NCI-H460 (cell line): ENCODE data around the gene TFAM. TPM values are rescaled to one million over a fixed set of nuclear protein-coding genes. Genes with fewer than 3 reads are reported as not detected.

Source experiments
- DNase-seq: peaks from one replicate; pipeline ENCODE4 v3.0.0-alpha.2; 2016; ENCODE audit warnings: low read depth; ENCODE audit errors: extremely low read depth
- polyA plus RNA-seq: library from polyadenylated mRNA; depleted of rRNA; stranded (reverse); fragments of >200 nt; gene quantifications from 2 replicates; pipeline ENCODE4 v1.2.3, GENCODE V29; 2014; cell fraction: nucleus; rRNA removed
- total RNA-seq: library from RNA; depleted of rRNA; stranded (reverse); fragments of >200 nt; shearing (Covaris generic); gene quantifications from 2 replicates; pipeline ENCODE4 v1.2.3, GENCODE V29; 2014; rRNA removed

Gene TFAM
- total RNA-seq, result 69.6 and 89.6 TPM in 2 replicates
- 22.2 and 25.0 TPM in 2 replicates for polyA plus RNA-seq

- DNase-seq, result peak; percentile 89
Measured at GRCh38 chr10:58384999-58385783, at the start of gene TFAM. TSS of gene TFAM (plus strand) at chr10:58385410. CDS start at chr10:58385548, 138 bp downstream.

DNA sequence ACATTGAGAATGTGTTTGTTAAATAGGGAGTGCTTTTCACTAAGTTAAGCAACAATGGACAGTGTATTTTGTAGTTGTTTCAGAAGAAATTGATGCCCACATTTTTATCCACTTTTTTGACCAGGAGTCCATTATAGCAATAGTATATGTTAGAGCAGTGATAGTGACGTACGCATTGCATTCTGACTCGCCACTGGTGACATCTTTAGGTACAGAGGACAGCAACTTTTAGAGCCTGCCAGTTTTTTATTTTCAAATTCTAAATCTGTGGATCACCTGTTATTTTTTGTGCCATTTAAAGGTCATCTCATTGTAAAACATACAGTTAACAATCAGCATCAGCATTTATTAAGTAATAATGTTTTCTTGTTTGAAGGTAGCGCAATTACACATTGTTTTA, 49.0 kb upstream of the TFAM start:
- DNase-seq, result no peak

- no peak for DNase-seq
Measured at GRCh38 chr10:58341422-58341821, 43.8 kb upstream of the TFAM start.

- no peak for DNase-seq
Measured at GRCh38 chr10:58341947-58342346, 43.3 kb upstream of the TFAM start.

GRCh38 chr10:58347967-58348366, 37.2 kb upstream of the TFAM start:
- no peak for DNase-seq

- no peak for DNase-seq
Measured at GRCh38 chr10:58348571-58349033, 36.6 kb upstream of the TFAM start.

DNA sequence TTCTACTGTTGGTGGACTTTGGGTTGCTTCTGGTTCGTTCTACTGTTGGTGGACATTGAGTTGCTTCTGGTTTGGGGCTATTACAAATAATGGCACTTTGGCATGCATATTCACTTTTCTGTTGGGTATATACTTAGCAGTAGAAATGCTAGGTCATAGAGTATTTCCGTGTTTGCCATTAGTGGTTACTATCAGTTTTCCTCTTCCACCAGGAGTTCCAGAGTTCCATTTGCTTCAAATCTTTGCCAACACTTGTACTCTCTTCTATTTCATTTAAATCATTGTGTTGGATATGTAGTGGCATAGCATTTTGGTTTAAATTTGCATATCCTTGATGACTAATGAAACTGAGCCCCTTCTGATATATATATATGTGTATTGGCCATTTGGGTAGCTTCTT, 35.2 kb upstream of the TFAM start:
- DNase-seq, result no peak

GRCh38 chr10:58350619-58351323, 34.4 kb upstream of the TFAM start:
- DNase-seq, result peak; percentile 13

DNA sequence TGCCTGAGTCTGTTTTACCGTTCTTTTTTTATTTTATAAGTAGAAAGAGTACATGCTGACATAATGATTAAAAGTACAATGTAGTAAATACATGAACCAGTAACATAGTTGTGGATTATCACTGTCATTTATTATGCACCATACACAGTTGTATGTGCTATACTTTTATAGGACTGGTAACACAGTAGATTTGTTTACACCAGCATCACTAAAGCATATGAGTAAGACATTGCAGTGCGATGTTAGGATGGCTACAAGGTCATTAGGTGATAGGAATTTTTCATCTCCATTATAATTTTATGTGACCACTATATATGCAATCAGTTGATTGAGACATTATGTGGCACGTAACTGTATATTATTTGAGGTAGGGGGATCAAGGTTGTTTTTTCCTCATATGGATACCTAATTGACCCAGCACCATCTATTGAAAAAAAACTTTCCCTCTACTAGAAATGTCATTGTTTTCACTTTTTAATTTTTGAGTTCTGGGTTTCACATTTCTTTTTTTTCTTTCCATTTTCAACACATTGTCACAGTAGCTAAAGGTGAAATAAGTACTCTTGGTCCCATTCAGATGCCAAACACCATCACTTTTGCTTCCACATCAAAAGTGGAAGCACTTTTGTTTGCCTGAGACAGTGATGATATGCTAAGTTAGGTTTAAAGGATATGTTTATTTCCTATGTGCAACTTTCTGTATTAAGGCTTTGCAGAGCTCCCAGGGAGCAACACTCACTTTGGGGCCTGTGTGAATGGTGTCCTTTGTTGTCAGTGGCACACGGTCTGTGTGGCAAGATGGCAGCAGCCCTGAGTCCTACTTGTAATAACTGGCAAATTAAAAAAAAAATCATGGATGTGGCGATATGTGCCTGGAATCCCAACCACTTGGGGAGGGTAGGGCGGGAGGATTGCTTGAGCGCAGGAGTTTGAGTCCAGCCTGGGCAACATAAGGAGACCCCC, 33.3 kb upstream of the TFAM start:
- no peak for DNase-seq

GRCh38 chr10:58352956-58353610, 32.1 kb upstream of the TFAM start:
- DNase-seq, result no peak

DNA sequence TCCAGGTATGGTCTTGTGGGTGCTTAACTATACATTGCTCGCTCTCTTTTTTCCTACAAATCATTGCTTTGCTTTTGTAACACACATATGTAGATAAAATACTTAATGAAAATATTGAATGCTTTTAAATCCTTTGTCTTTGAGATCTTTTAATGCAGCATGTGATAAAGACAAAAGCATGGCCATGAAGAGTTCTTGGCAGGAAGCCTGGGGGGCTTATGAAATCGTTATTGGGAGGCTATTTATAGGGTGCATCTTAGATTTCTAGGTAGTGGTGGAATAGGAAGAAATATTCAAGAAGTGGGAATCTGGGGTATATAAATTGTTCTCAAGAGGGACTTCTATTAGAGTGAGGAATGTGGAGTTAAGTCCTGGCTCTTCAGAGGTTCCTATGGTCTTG, 28.5 kb upstream of the TFAM start:
- DNase-seq, result no peak

GRCh38 chr10:58358314-58358933, 26.8 kb upstream of the TFAM start:
- DNase-seq, result no peak

- DNase-seq, result no peak
Measured at GRCh38 chr10:58358947-58359346, 26.3 kb upstream of the TFAM start.

DNA sequence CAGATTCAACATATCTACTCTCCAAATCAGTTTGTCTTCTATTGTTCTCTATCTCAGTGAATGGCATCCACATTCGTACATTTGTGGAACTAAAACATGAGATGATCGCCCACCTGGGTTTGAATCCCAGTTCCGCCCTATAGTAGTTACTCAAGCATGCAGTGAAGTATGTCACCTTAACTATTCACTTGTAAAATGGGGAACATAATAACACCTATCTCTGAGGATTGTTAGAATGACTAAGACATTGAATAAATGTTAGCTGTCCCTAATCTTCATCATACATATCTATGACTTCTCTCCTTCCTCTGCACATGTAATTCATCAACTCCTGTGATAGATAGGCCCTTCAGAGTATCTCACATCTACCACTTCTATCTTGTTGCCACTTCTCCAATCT, 25.7 kb upstream of the TFAM start:
- DNase-seq, result no peak

GRCh38 chr10:58360412-58361004, 24.7 kb upstream of the TFAM start:
- no peak for DNase-seq

GRCh38 chr10:58361353-58361752, 23.9 kb upstream of the TFAM start:
- no peak for DNase-seq

DNA sequence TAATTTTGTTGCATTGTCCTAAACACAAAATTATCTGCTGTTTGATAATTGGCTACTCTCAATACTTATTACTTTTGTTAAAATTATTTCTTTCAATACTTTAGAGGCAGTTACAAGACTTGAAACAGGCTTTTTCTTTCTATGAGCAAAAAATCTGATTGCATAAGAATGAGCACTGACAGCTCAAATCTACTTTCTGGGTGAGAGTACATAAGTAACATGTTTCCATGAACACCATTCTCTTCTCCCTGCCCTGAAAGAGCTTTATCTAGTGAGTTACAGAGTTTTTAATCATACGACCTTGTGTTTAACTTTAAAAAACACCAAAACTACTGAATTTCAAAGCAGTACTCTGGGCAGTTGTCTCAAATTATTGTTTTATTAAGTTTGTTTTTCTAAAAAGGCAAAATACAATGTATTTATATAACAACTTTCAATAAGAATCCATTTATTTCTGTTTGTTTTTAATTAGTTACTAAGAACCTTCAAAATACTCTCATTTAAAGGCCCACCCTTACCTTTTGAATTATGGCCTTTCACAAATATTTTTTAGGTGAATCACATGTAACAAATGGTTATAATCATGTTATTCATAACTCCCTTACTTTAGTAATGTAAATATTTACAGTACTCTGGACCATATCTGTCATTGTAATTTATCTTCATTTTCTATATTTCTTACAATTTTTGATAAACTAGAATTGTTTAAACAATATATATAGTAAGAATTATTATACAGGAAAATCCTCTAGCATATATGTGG, 23.0 kb upstream of the TFAM start:
- DNase-seq, result no peak

GRCh38 chr10:58367069-58367468, 18.1 kb upstream of the TFAM start:
- DNase-seq, result no peak

- DNase-seq, result no peak
Measured at GRCh38 chr10:58371473-58371872, 13.7 kb upstream of the TFAM start.
